ENCODE results near the gene AKR1B1.

AKR1B1 gene

DNA sequence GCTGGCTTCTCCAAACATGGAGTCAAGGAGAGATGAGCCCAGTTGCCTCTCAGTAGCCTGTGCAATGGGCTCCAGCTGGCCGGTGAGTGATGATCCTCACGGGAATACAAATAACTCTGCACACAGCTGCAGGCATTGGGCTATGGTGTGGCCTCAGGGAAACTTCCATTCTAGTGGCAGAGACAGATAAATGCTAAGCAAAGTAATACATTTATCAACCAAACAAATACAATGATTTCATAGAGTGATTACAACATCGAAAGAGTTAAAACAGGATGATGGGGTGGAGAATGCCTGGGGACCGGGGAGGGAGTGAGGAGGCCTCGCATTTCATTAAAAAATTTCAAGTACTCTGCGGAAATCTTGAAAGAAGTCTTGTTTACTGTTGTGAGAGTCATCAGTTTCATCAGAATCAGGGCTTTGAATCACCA is 15.0 kb upstream of the AKR1B1 start:
- Histone ChIP-seq H3K27me3 (ENCODE audit: insufficient read depth, low read length) (no peaks in the 10 kb centered on the region), H3K4me3 (ENCODE audit: low read depth, low read length, poor library complexity, severe bottlenecking) (no peak overlapping the region), H3K9ac (ENCODE audit: low read length) (no peak overlapping the region), H2AFZ (ENCODE audit: low read length) (no peak overlapping the region), H3K27ac (ENCODE audit: low read depth, low read length, poor library complexity, severe bottlenecking) (no peak overlapping the region), H3K4me2 (ENCODE audit: low read length) (no peak overlapping the region), H3K9me3 (ENCODE audit: low read length) (no peaks in the 10 kb centered on the region), H3K36me3 (ENCODE audit: insufficient read depth, low read length) (no peaks in the 10 kb centered on the region), H3F3A (ENCODE audit: insufficient read depth, low read length) (no peaks in the 10 kb centered on the region), H3K4me1 (ENCODE audit: insufficient read depth, low read length, severe bottlenecking) (no peaks in the 10 kb centered on the region), H3K9me2 (ENCODE audit: low read depth, low read length) (no peaks in the 10 kb centered on the region), H3K79me2 (ENCODE audit: insufficient read depth, low read length) (no peaks in the 10 kb centered on the region), H4K20me1 (ENCODE audit: insufficient read depth, low read length) (no peaks in the 10 kb centered on the region)
- TF ChIP-seq CTCF (IDR thresholded peaks at IDR 0.05; ENCODE audit: low read length) (no peak), EZH2 (IDR thresholded peaks at IDR 0.05; ENCODE audit: borderline replicate concordance, low read length) (no peak)

DNA sequence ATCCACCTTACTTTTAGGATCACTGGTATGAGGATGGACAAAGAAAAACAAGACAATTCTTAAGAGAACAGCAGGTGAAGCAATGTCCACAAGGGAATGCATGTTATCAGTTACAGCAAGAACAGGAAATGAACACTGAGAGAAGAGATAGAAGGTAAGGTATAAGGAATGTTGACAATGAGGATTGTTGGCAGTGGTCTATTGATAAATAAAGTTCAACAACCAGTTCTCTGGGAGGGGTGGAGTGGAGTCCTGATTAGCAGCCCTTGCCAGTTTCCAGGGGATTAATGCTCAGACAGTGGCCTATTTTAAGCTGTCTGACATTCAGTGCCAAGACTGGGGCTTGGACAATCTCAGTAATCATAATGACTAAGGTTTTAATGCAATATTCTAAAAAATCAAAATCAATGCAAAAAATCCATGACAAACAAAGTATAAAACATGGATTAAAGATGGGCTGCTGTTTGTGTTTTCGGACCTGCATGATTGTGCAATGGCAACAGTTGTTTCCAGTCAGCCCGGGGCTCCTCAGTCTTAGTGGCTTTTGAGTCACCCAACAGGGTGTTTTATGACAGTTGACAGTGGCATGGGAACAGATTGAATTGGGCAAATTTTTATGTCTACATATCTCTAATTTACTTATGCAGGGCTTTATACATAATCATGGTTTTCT is 13.8 kb upstream of the AKR1B1 start:
- Histone ChIP-seq H3K9me2 (ENCODE audit: low read depth, low read length) (no peaks in the 10 kb centered on the region), H3K27ac (ENCODE audit: low read depth, low read length, poor library complexity, severe bottlenecking) (no peak overlapping the region), H3K4me1 (ENCODE audit: insufficient read depth, low read length, severe bottlenecking) (no peaks in the 10 kb centered on the region), H3K36me3 (ENCODE audit: insufficient read depth, low read length) (no peaks in the 10 kb centered on the region), H3K4me3 (ENCODE audit: low read depth, low read length, poor library complexity, severe bottlenecking) (no peak overlapping the region), H3K9ac (ENCODE audit: low read length) (no peak overlapping the region), H3K79me2 (ENCODE audit: insufficient read depth, low read length) (no peaks in the 10 kb centered on the region), H3K27me3 (ENCODE audit: insufficient read depth, low read length) (no peaks in the 10 kb centered on the region), H3F3A (ENCODE audit: insufficient read depth, low read length) (no peaks in the 10 kb centered on the region), H4K20me1 (ENCODE audit: insufficient read depth, low read length) (no peaks in the 10 kb centered on the region), H3K9me3 (ENCODE audit: low read length) (no peaks in the 10 kb centered on the region), H2AFZ (ENCODE audit: low read length) (no peak overlapping the region), H3K4me2 (ENCODE audit: low read length) (no peak overlapping the region)
- no peak for TF ChIP-seq EZH2 (IDR thresholded peaks at IDR 0.05; ENCODE audit: borderline replicate concordance, low read length)
- no peak for TF ChIP-seq CTCF (IDR thresholded peaks at IDR 0.05; ENCODE audit: low read length)

- H3K36me3 ChIP-seq (ENCODE audit: insufficient read depth, low read length) = no peaks in the 10 kb centered on the region
- no peaks in the 10 kb centered on the region for H3K9me3 ChIP-seq (ENCODE audit: low read length)
- no peaks in the 10 kb centered on the region for H3F3A ChIP-seq (ENCODE audit: insufficient read depth, low read length)
- H3K9me2 ChIP-seq (ENCODE audit: low read depth, low read length) = no peaks in the 10 kb centered on the region
- no peaks in the 10 kb centered on the region for H3K27me3 ChIP-seq (ENCODE audit: insufficient read depth, low read length)
- H3K27ac ChIP-seq (ENCODE audit: low read depth, low read length, poor library complexity, severe bottlenecking) = no peak overlapping the region
- H3K4me1 ChIP-seq (ENCODE audit: insufficient read depth, low read length, severe bottlenecking) = no peaks in the 10 kb centered on the region
- no peak for TF ChIP-seq CTCF (IDR thresholded peaks at IDR 0.05; ENCODE audit: low read length)
- H4K20me1 ChIP-seq (ENCODE audit: insufficient read depth, low read length) = no peaks in the 10 kb centered on the region
- H3K9ac ChIP-seq (ENCODE audit: low read length) = no peak overlapping the region
- H3K4me2 ChIP-seq (ENCODE audit: low read length) = no peak overlapping the region
- no peak overlapping the region for H2AFZ ChIP-seq (ENCODE audit: low read length)
- H3K79me2 ChIP-seq (ENCODE audit: insufficient read depth, low read length) = no peaks in the 10 kb centered on the region
- no peak overlapping the region for H3K4me3 ChIP-seq (ENCODE audit: low read depth, low read length, poor library complexity, severe bottlenecking)
Observed at GRCh38 chr7:134470864-134471263, 12.0 kb upstream of the AKR1B1 start.
